WI38 (cell line): ENCODE results near the gene HOXD9.

Experiments
- H3K4me3 ChIP-seq: 2 replicates; pipeline ENCODE4 v1.5.1; 2011; ENCODE audit warnings: low read depth, mild to moderate bottlenecking, control low read depth, low read length
- CTCF ChIP-seq: IDR thresholded peaks from 2 replicates; pipeline ENCODE4 v1.5.1; 2012; ENCODE audit warnings: low read depth, mild to moderate bottlenecking, control low read depth, low read length

Gene HOXD9

GRCh38 chr2:176164201-176164600, 41.7 kb downstream of the HOXD9 start:
- no peak for TF ChIP-seq CTCF
- H3K4me3 ChIP-seq, result no peak overlapping the region

DNA sequence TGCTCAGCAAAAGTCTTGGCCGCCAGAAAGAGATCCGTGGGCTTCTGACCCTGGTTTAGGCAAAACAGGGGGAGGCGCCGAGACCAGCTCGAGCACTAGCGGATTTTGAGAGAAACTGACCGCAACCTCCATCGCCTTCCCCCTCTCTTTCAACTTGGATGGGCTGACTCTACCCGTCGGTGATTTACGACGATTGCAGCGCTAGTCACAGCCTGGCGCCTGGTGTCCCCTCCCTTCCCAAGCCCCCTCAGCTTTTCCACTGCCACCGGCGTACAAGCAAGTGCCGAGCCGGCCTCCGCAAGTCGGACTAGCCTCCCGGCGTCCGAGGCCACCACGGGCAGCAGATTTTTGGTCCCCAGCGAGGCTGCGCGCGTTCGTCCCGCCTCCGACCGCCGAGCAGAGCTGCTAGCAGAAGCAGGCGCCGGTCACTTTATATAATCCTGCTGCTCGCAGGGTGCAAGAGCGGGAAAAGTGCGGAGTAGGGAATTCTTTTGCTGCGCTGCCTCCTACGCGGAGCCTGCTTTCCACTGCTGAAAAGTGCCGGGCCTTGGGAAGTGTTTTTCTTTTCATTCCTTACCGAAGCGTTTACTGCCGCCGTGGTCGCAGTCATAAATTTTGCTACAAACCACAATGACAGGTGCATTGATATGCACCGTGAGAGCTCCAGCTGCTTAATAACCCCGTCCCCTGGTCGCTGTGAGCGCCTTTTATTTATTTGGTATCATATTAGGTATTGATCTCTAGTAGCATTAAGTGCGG, 42.3 kb downstream of the HOXD9 start:
- no peak overlapping the region for H3K4me3 ChIP-seq
- no peak for TF ChIP-seq CTCF

DNA sequence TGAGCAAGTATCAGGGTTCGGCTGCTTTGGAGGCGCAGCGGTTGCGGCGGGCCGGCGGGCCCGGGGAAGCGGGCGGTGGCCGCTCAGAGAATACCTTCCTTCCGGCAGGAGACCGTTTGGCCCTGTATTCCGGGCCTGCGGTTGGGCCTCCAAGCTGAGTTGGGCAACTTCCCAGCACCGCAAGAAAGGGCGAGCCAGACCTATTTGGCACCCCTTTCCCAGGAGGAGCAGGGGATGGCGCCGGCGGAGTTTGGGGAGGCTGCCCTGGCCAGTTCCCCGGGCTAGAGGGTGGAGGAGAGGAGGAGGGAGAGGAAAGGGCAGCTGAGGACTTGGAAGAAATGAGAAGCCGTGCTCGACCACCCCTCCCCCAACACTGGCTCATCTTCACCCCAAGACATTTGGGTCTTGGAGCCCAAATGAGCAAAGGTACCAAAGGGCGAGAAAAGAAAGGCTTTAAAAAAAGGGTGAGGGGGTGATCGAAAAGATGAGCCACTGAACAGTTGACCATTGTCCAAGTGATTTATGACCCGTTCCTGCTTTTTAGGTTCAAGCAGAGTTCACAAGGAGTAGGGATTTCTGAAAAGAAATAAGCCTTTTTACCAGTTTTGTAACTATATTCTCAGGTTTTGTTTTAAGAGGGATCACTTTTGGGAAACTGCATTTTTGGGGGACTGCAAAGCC, 43.0 kb downstream of the HOXD9 start:
- TF ChIP-seq CTCF, result no peak
- H3K4me3 ChIP-seq, result no peak overlapping the region

- TF ChIP-seq CTCF, result no peak
- H3K4me3 ChIP-seq, result no peak overlapping the region
Observed at GRCh38 chr2:176166272-176166671, 43.8 kb downstream of the HOXD9 start.

- no peak overlapping the region for H3K4me3 ChIP-seq
- no peak for TF ChIP-seq CTCF
Observed at GRCh38 chr2:176167398-176167797, 44.9 kb downstream of the HOXD9 start.

DNA sequence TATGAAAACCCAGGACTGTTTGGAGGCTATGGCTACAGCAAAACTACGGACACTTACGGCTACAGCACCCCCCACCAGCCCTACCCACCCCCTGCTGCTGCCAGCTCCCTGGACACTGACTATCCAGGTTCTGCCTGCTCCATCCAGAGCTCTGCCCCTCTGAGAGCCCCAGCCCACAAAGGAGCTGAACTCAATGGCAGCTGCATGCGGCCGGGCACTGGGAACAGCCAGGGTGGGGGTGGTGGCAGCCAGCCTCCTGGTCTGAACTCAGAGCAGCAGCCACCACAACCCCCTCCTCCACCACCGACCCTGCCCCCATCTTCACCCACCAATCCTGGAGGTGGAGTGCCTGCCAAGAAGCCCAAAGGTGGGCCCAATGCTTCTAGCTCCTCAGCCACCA, 46.7 kb downstream of the HOXD9 start:
- no peak overlapping the region for H3K4me3 ChIP-seq
- no peak for TF ChIP-seq CTCF

- H3K4me3 ChIP-seq, result no peak overlapping the region
- no peak for TF ChIP-seq CTCF
Observed at GRCh38 chr2:176169711-176170110, 47.2 kb downstream of the HOXD9 start.
